ENCODE results near the gene ALG1.
A peak's percentile ranks its signal among the peaks of the same experiment; 100 is the strongest.

The ALG1 gene

GRCh38 chr16:5058476-5058875, 13.2 kb upstream of the ALG1 start:
- H3K18ac ChIP-seq (ENCODE audit: low read depth in 1 of 2, low read length in 2 of 2) = no peak overlapping the region
- H3K27me3 ChIP-seq (ENCODE audit: control insufficient read depth in 1 of 2, insufficient read depth in 1 of 2, low read length in 2 of 2) = peaks cover 14 to 21% of the 10 kb centered on the region in 2 experiments
- no peak overlapping the region for H3K23ac ChIP-seq (ENCODE audit: low read length in 2 of 2)
- H2AFZ ChIP-seq (ENCODE audit: low read depth, low read length) = no peak overlapping the region
- H2BK120ac ChIP-seq (ENCODE audit: low read depth, low read length) = no peak overlapping the region
- no peaks in the 10 kb centered on the region for H3K9me3 ChIP-seq (ENCODE audit: control insufficient read depth, low read length)
- no peaks in the 10 kb centered on the region for H3K79me1 ChIP-seq (replicated peaks; ENCODE audit: low read length, poor library complexity, severe bottlenecking)
- no peak overlapping the region for H3K4ac ChIP-seq (ENCODE audit: low read depth in 1 of 2, low read length in 2 of 2)
- no peak overlapping the region for H3K4me2 ChIP-seq (ENCODE audit: low read length, poor library complexity, severe bottlenecking)
- WGBS = 32% methylated on average over 7 of the region's 7 CpGs
- H2BK12ac ChIP-seq (ENCODE audit: low read length in 2 of 2) = no peak overlapping the region
- H2AK5ac ChIP-seq (ENCODE audit: low read length, severe bottlenecking) = no peak overlapping the region
- no peak overlapping the region for H3K9ac ChIP-seq (ENCODE audit: low read length)
- H3K36me3 ChIP-seq (ENCODE audit: control insufficient read depth in 1 of 2, insufficient read depth in 2 of 2, low read depth in 1 of 2, low read length in 2 of 2) = no peaks in the 10 kb centered on the region
- H4K91ac ChIP-seq (ENCODE audit: low read length) = no peak overlapping the region
- H3K14ac ChIP-seq (ENCODE audit: low read length in 2 of 2) = no peak overlapping the region
- no peak overlapping the region for H4K8ac ChIP-seq (ENCODE audit: low read length)
- H2BK5ac ChIP-seq (ENCODE audit: low read depth, low read length, poor library complexity, severe bottlenecking) = no peak overlapping the region
- no peak overlapping the region for H2BK15ac ChIP-seq (ENCODE audit: low read depth, poor library complexity, severe bottlenecking)
- peaks cover 6% of the 10 kb centered on the region for H3K4me1 ChIP-seq (ENCODE audit: control insufficient read depth, insufficient read depth, low read depth, low read length)
- peak; percentile 51 for DNase-seq
- H3K4me3 ChIP-seq (ENCODE audit: insufficient read depth in 1 of 2, low read depth in 1 of 2, low read length in 2 of 2) = no peak overlapping the region
- H3K27ac ChIP-seq (ENCODE audit: low read length, poor library complexity, severe bottlenecking) = no peak overlapping the region

GRCh38 chr16:5059386-5060072, 12.1 kb upstream of the ALG1 start:
- no peak overlapping the region for H3K27ac ChIP-seq (ENCODE audit: low read length, poor library complexity, severe bottlenecking)
- no peak overlapping the region for H3K23ac ChIP-seq (ENCODE audit: low read length in 2 of 2)
- H2AK5ac ChIP-seq (ENCODE audit: low read length, severe bottlenecking) = no peak overlapping the region
- H3K9ac ChIP-seq (ENCODE audit: low read length) = no peak overlapping the region
- no peak overlapping the region for H2AFZ ChIP-seq (ENCODE audit: low read depth, low read length)
- no peak overlapping the region for H4K91ac ChIP-seq (ENCODE audit: low read length)
- no peak for DNase-seq
- no peak overlapping the region for H3K4me2 ChIP-seq (ENCODE audit: low read length, poor library complexity, severe bottlenecking)
- no peak overlapping the region for H2BK12ac ChIP-seq (ENCODE audit: low read length in 2 of 2)
- H3K9me3 ChIP-seq (ENCODE audit: control insufficient read depth, low read length) = no peaks in the 10 kb centered on the region
- H2BK15ac ChIP-seq (ENCODE audit: low read depth, poor library complexity, severe bottlenecking) = no peak overlapping the region
- H3K36me3 ChIP-seq (ENCODE audit: control insufficient read depth in 1 of 2, insufficient read depth in 2 of 2, low read depth in 1 of 2, low read length in 2 of 2) = no peaks in the 10 kb centered on the region
- no peak overlapping the region for H3K18ac ChIP-seq (ENCODE audit: low read depth in 1 of 2, low read length in 2 of 2)
- no peak overlapping the region for H3K4me3 ChIP-seq (ENCODE audit: insufficient read depth in 1 of 2, low read depth in 1 of 2, low read length in 2 of 2)
- peaks cover 6% of the 10 kb centered on the region for H3K4me1 ChIP-seq (ENCODE audit: control insufficient read depth, insufficient read depth, low read depth, low read length)
- no peak overlapping the region for H3K14ac ChIP-seq (ENCODE audit: low read length in 2 of 2)
- H3K27me3 ChIP-seq (ENCODE audit: control insufficient read depth in 1 of 2, insufficient read depth in 1 of 2, low read length in 2 of 2) = peaks cover 12 to 26% of the 10 kb centered on the region in 2 experiments
- no peaks in the 10 kb centered on the region for H3K79me1 ChIP-seq (replicated peaks; ENCODE audit: low read length, poor library complexity, severe bottlenecking)
- no peak overlapping the region for H4K8ac ChIP-seq (ENCODE audit: low read length)
- 73% methylated on average over 6 of the region's 6 CpGs for WGBS
- no peak overlapping the region for H2BK120ac ChIP-seq (ENCODE audit: low read depth, low read length)
- H3K4ac ChIP-seq (ENCODE audit: low read depth in 1 of 2, low read length in 2 of 2) = no peak overlapping the region
- H2BK5ac ChIP-seq (ENCODE audit: low read depth, low read length, poor library complexity, severe bottlenecking) = no peak overlapping the region

GRCh38 chr16:5060073-5060641, 11.5 kb upstream of the ALG1 start:
- no peak overlapping the region for H2AK5ac ChIP-seq (ENCODE audit: low read length, severe bottlenecking)
- WGBS = 64% methylated on average over 10 of the region's 10 CpGs

GRCh38 chr16:5062051-5062450, 9.6 kb upstream of the ALG1 start:
- Histone ChIP-seq H2BK120ac (ENCODE audit: low read depth, low read length) (no peak overlapping the region), H3K36me3 (ENCODE audit: control insufficient read depth in 1 of 2, insufficient read depth in 2 of 2, low read depth in 1 of 2, low read length in 2 of 2) (no peaks in the 10 kb centered on the region), H4K91ac (ENCODE audit: low read length) (no peak overlapping the region), H2AK5ac (ENCODE audit: low read length, severe bottlenecking) (no peak overlapping the region), H4K8ac (ENCODE audit: low read length) (no peak overlapping the region), H2BK5ac (ENCODE audit: low read depth, low read length, poor library complexity, severe bottlenecking) (no peak overlapping the region), H3K9ac (ENCODE audit: low read length) (no peak overlapping the region), H3K23ac (ENCODE audit: low read length in 2 of 2) (no peak overlapping the region), H2BK15ac (ENCODE audit: low read depth, poor library complexity, severe bottlenecking) (no peak overlapping the region), H3K9me3 (ENCODE audit: control insufficient read depth, low read length) (no peaks in the 10 kb centered on the region), H3K4me2 (ENCODE audit: low read length, poor library complexity, severe bottlenecking) (no peak overlapping the region), H3K18ac (ENCODE audit: low read depth in 1 of 2, low read length in 2 of 2) (no peak overlapping the region), H3K27me3 (ENCODE audit: control insufficient read depth in 1 of 2, insufficient read depth in 1 of 2, low read length in 2 of 2) (peaks cover 33 to 37% of the 10 kb centered on the region in 2 experiments), H3K79me1 (replicated peaks; ENCODE audit: low read length, poor library complexity, severe bottlenecking) (no peaks in the 10 kb centered on the region), H3K4me1 (ENCODE audit: control insufficient read depth, insufficient read depth, low read depth, low read length) (peaks cover 8% of the 10 kb centered on the region), H3K4ac (ENCODE audit: low read depth in 1 of 2, low read length in 2 of 2) (no peak overlapping the region), H2AFZ (ENCODE audit: low read depth, low read length) (no peak overlapping the region), H2BK12ac (ENCODE audit: low read length in 2 of 2) (no peak overlapping the region), H3K27ac (ENCODE audit: low read length, poor library complexity, severe bottlenecking) (no peak overlapping the region), H3K4me3 (ENCODE audit: insufficient read depth in 1 of 2, low read depth in 1 of 2, low read length in 2 of 2) (no peak overlapping the region), H3K14ac (ENCODE audit: low read length in 2 of 2) (no peak overlapping the region)
- 79% methylated on average over 11 of the region's 11 CpGs for WGBS
- no peak for DNase-seq

More at GRCh38 chr16:5060073-5060641, 11.5 kb upstream of the ALG1 start:
- no peak for DNase-seq
- Histone ChIP-seq H3K14ac (ENCODE audit: low read length in 2 of 2) (no peak overlapping the region), H3K9ac (ENCODE audit: low read length) (no peak overlapping the region), H3K9me3 (ENCODE audit: control insufficient read depth, low read length) (no peaks in the 10 kb centered on the region), H3K4ac (ENCODE audit: low read depth in 1 of 2, low read length in 2 of 2) (no peak overlapping the region), H3K36me3 (ENCODE audit: control insufficient read depth in 1 of 2, insufficient read depth in 2 of 2, low read depth in 1 of 2, low read length in 2 of 2) (no peaks in the 10 kb centered on the region), H3K27ac (ENCODE audit: low read length, poor library complexity, severe bottlenecking) (no peak overlapping the region), H2BK15ac (ENCODE audit: low read depth, poor library complexity, severe bottlenecking) (no peak overlapping the region), H3K4me2 (ENCODE audit: low read length, poor library complexity, severe bottlenecking) (no peak overlapping the region), H3K23ac (ENCODE audit: low read length in 2 of 2) (no peak overlapping the region), H2AFZ (ENCODE audit: low read depth, low read length) (no peak overlapping the region), H3K79me1 (replicated peaks; ENCODE audit: low read length, poor library complexity, severe bottlenecking) (no peaks in the 10 kb centered on the region), H3K18ac (ENCODE audit: low read depth in 1 of 2, low read length in 2 of 2) (no peak overlapping the region), H2BK5ac (ENCODE audit: low read depth, low read length, poor library complexity, severe bottlenecking) (no peak overlapping the region), H3K4me3 (ENCODE audit: insufficient read depth in 1 of 2, low read depth in 1 of 2, low read length in 2 of 2) (no peak overlapping the region), H3K4me1 (ENCODE audit: control insufficient read depth, insufficient read depth, low read depth, low read length) (peaks cover 8% of the 10 kb centered on the region), H2BK120ac (ENCODE audit: low read depth, low read length) (no peak overlapping the region), H4K8ac (ENCODE audit: low read length) (no peak overlapping the region), H4K91ac (ENCODE audit: low read length) (no peak overlapping the region), H2BK12ac (ENCODE audit: low read length in 2 of 2) (no peak overlapping the region), H3K27me3 (ENCODE audit: control insufficient read depth in 1 of 2, insufficient read depth in 1 of 2, low read length in 2 of 2) (peaks cover 18 to 31% of the 10 kb centered on the region in 2 experiments)

Data from mesenchymal stem cell (in vitro differentiated cells and primary cell).